HepG2 (cell line): ENCODE results near the gene DHRS9. TPM values are rescaled to one million over a fixed set of nuclear protein-coding genes. Genes with fewer than 3 reads are reported as not detected.

Experiments
- ATAC-seq: fragments of 200-7000 bp; cut with Tn5 transposase; 3 replicates; pipeline ENCODE4 v1.9.1; 2020; ENCODE audit warnings: mild to moderate bottlenecking, moderate library complexity
- BruUV-seq: library from RNA; stranded (reverse); fragments of 400-500 nt; replicated peaks from 2 replicates; lab custom pipeline; 2021; lab: Mats Ljungman, UMichigan
- CTCF ChIA-PET: fragments of 300-600 bp; formaldehyde crosslinking; extraction: SDS; loops from one replicate; lab custom pipeline; 2021; ENCODE audit warnings: low total read pairs, inconsistent platforms, low intra/inter-chr PET ratio; lab: Yijun Ruan, JAX
- POLR2A ChIA-PET: fragments of 350-600 bp; sonication (Branson Sonifier 250); formaldehyde crosslinking; loops from one replicate; lab custom pipeline; 2020; ENCODE audit warnings: antibody characterized with exemption, inconsistent platforms; lab: Yijun Ruan, JAX
- DNase-seq: peaks from one replicate; pipeline ENCODE4 v3.0.0-alpha.2; 2015; ENCODE audit warnings: low spot score
- FAIRE-seq: peaks from 3 replicates; lab custom pipeline; 2011; peaks lifted over from hg19 to GRCh38; lab: Jason Lieb, UNC
- H2AFZ ChIP-seq: one replicate; pipeline ENCODE4 v1.6.1; 2011; ENCODE audit warnings: low read length, inconsistent platforms
- H3K27ac ChIP-seq: fragments of 300-600 bp; 3 replicates; pipeline ENCODE4 v1.8.0; 2011; ENCODE audit warnings: mixed run types, mild to moderate bottlenecking, mixed read lengths, low read length, inconsistent platforms; ENCODE audit not compliant: insufficient read depth; ENCODE audit errors: extremely low read length
- H3K27me3 ChIP-seq, 2 experiments: fragments of 200-600 bp in 1 of 2; 2 replicates in 1 of 2; 3 replicates in 1 of 2; pipeline versions ENCODE4 v1.6.0 to v1.8.0; 2011; ENCODE audit warnings: low read length in 2 of 2, mild to moderate bottlenecking in 2 of 2, moderate library complexity in 2 of 2, inconsistent platforms in 1 of 2; ENCODE audit not compliant: insufficient read depth in 2 of 2, control insufficient read depth in 1 of 2
- H3K36me3 ChIP-seq, 2 experiments: fragments of 200-600 bp in 1 of 2; replicated peaks in 1 of 2; 2 replicates in 1 of 2; 3 replicates in 1 of 2; pipeline versions ENCODE4 v1.5.1 to v1.8.0; 2011; ENCODE audit warnings: low read length in 2 of 2, inconsistent platforms in 1 of 2; ENCODE audit not compliant: insufficient read depth in 2 of 2, control insufficient read depth in 1 of 2
- H3K4me1 ChIP-seq: 2 replicates; pipeline ENCODE4 v1.5.1; 2012; ENCODE audit warnings: low read length, inconsistent platforms; ENCODE audit not compliant: insufficient read depth
- H3K4me2 ChIP-seq: 2 replicates; pipeline ENCODE4 v1.6.0; 2011; ENCODE audit warnings: low read depth, low read length, inconsistent platforms
- H3K4me3 ChIP-seq, 3 experiments: fragments of 200-600 bp in 1 of 3; sonication (generic), shearing (Covaris generic) in 1 of 3; replicated peaks in 1 of 3; 2 replicates each; pipeline ENCODE4 v1.5.1; 2011 to 2016; ENCODE audit warnings: low read length in 3 of 3, inconsistent platforms in 2 of 3, low read depth in 2 of 3, mild to moderate bottlenecking in 2 of 3, control low read depth in 1 of 3, mixed read lengths in 1 of 3; ENCODE audit not compliant: insufficient read depth in 1 of 3
- H3K79me2 ChIP-seq: one replicate; pipeline ENCODE4 v1.6.1; 2011; ENCODE audit warnings: low read length, inconsistent platforms; ENCODE audit not compliant: insufficient read depth
- H3K9ac ChIP-seq: 2 replicates; pipeline ENCODE4 v1.6.0; 2011; ENCODE audit warnings: mild to moderate bottlenecking, low read depth, low read length, inconsistent platforms; ENCODE audit not compliant: insufficient read depth
- H3K9me3 ChIP-seq: 2 replicates; pipeline ENCODE4 v1.5.1; 2012; ENCODE audit warnings: mild to moderate bottlenecking, low read length
- H4K20me1 ChIP-seq: 2 replicates; pipeline ENCODE4 v1.6.0; 2011; ENCODE audit warnings: inconsistent platforms, mild to moderate bottlenecking, low read length, moderate library complexity; ENCODE audit not compliant: insufficient read depth
- HDAC6 ChIP-seq: fragments of 200-600 bp; sonication (generic); IDR thresholded peaks from 2 replicates; pipeline ENCODE4 v1.7.0; 2017; ENCODE audit warnings: mild to moderate bottlenecking, antibody characterized with exemption, low read length, low read depth
- MATR3 ChIP-seq: sonication (generic); formaldehyde crosslinking; IDR thresholded peaks from 2 replicates; pipeline ENCODE4 v1.4.0; 2020; ENCODE audit warnings: missing genetic modification reagents
- NFE2L2 ChIP-seq: fragments of 150-350 bp; IDR thresholded peaks from 2 replicates; pipeline ENCODE4 v1.6.1; 2014; ENCODE audit warnings: low read length
- ZC3H4 ChIP-seq: sonication (generic); formaldehyde crosslinking; IDR thresholded peaks from 2 replicates; pipeline ENCODE4 v1.4.0; 2020; ENCODE audit warnings: missing genetic modification reagents, borderline replicate concordance
- ZFP36L1 ChIP-seq: sonication (generic); formaldehyde crosslinking; IDR thresholded peaks from 2 replicates; pipeline ENCODE4 v1.8.0; 2022; ENCODE audit warnings: mild to moderate bottlenecking, missing genetic modification reagents, moderate library complexity
- ZNF251 ChIP-seq: sonication (generic); formaldehyde crosslinking; IDR thresholded peaks from 2 replicates; pipeline ENCODE4 v1.9.0; 2021; ENCODE audit warnings: mild to moderate bottlenecking, missing genetic modification reagents
- ZZZ3 ChIP-seq: sonication (generic); formaldehyde crosslinking; IDR thresholded peaks from 2 replicates; pipeline ENCODE4 v1.4.0; 2020; ENCODE audit warnings: missing genetic modification reagents, mild to moderate bottlenecking, borderline replicate concordance
- WGBS: methylation state at CpG from one replicate; pipeline ENCODE4 v1.1.6; 2017; ENCODE audit warnings: low lambda C conversion rate; 5-methylcytosine and 5-hydroxymethylcytosine counted together
- in situ Hi-C: cut with HindIII; loops from 2 replicates; pipeline ENCODE4 v1.10.0; 2017; ENCODE audit warnings: low pct_unique_long_range_greater_than_20kb; ENCODE audit not compliant: extremely low pct_ligation_motif_present
- intact Hi-C: fragments of 100-400 bp; cut with micrococcal nuclease; formaldehyde crosslinking; loops from one replicate; pipeline ENCODE4 v1.10.0; 2022; ENCODE audit not compliant: unreplicated experiment
- polyA plus RNA-seq, 8 experiments: library from polyadenylated mRNA; depleted of rRNA in 3 of 8; stranded (reverse) in 7 of 8; unstranded in 1 of 8; fragments of >200 nt; fragmentation: Illumina TruSeq in 4 of 8; extraction: Trizol in 4 of 8; gene quantifications; 2 replicates each; pipeline versions ENCODE4 v1.2.1 to v1.2.3, GENCODE V29; 2011 to 2016; ENCODE audit warnings: low read depth in 4 of 8, missing spikeins in 1 of 8, mixed read lengths in 1 of 8; ENCODE audit not compliant: insufficient read depth in 1 of 8
- total RNA-seq, 5 experiments: library from RNA; depleted of rRNA; stranded (reverse); fragments of >200 nt; fragmentation: Illumina TruSeq; extraction: Trizol; gene quantifications; 2 replicates each; pipeline ENCODE4 v1.2.3, GENCODE V29; 2016; ENCODE audit warnings: low read depth in 1 of 5
- TF ChIP-seq, protein P1 (sequence below): IDR thresholded peaks from 2 replicates; pipeline ENCODE4 v1.6.1; 2016; ENCODE audit warnings: low read depth
- TF ChIP-seq, protein P2 (sequence below): IDR thresholded peaks from 2 replicates; pipeline ENCODE4 v1.6.1; 2016
- TF ChIP-seq, protein P3 (sequence below): sonication (generic); formaldehyde crosslinking; IDR thresholded peaks from 2 replicates; pipeline ENCODE4 v1.8.1; 2023; ENCODE audit warnings: mild to moderate bottlenecking, inconsistent platforms, moderate library complexity, missing genetic modification reagents, borderline replicate concordance
- TF ChIP-seq, protein P4 (sequence below): sonication (generic); formaldehyde crosslinking; IDR thresholded peaks from 2 replicates; pipeline ENCODE4 v1.4.0; 2020; ENCODE audit warnings: mild to moderate bottlenecking, missing genetic modification reagents

The DHRS9 gene
- total and polyA plus RNA-seq, 2 of the 13 experiments (the other 11 are each of a cell fraction or from before 2014, with no cell fraction given): not detected

DNA sequence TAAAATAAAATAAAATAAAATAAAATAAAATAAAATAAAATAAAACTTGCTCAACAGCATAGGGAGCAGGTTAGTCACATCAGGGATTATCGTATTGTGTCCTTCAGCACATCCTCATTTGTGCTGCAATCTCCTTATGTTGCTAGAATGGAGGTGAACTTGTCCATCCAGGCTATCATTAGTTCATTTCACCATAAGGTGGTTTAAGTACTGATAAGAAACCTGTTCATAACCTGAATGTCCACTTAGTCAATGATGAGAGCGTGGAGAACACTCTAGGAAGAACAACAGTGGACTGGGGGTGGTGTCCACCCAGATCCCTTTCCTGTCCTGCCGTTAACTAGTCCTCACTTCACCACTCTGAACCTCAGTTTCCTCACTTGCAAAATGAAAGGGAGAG, 21.9 kb downstream of the DHRS9 start:
- WGBS: 4% methylated on average over 3 of the region's 3 CpGs
- BruUV-seq: no TSS peak
- Histone ChIP-seq H4K20me1 (no peaks in the 10 kb centered on the region), H3K4me2 (no peak overlapping the region), H3K79me2 (no peaks in the 10 kb centered on the region), H3K4me1 (no peaks in the 10 kb centered on the region), H3K4me3 (no peak overlapping the region), H3K36me3 (no peaks in the 10 kb centered on the region), H3K9ac (no peak overlapping the region), H3K9me3 (no peaks in the 10 kb centered on the region), H3K27me3 (0 out of 5 replicates have a peak, but pooled peaks cover 0 to 6% of the 10 kb centered on the region in 2 experiments), H2AFZ (no peak overlapping the region)
- intact Hi-C loops (no loop called here), in situ Hi-C loops (no loop called here)
- ATAC-seq: no peak
- no peak for DNase-seq
- no peak for FAIRE-seq
- ChIA-PET CTCF (no interaction called here), POLR2A (no interaction called here)
- TF ChIP-seq, protein P1, sequence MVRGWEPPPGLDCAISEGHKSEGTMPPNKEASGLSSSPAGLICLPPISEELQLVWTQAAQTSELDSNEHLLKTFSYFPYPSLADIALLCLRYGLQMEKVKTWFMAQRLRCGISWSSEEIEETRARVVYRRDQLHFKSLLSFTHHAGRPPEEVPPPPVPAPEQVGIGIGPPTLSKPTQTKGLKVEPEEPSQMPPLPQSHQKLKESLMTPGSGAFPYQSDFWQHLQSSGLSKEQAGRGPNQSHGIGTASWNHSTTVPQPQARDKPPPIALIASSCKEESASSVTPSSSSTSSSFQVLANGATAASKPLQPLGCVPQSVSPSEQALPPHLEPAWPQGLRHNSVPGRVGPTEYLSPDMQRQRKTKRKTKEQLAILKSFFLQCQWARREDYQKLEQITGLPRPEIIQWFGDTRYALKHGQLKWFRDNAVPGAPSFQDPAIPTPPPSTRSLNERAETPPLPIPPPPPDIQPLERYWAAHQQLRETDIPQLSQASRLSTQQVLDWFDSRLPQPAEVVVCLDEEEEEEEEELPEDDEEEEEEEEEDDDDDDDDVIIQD (CRISPR knock-in tag): no peak
- no peak for TF ChIP-seq HDAC6
- TF ChIP-seq, protein P2, sequence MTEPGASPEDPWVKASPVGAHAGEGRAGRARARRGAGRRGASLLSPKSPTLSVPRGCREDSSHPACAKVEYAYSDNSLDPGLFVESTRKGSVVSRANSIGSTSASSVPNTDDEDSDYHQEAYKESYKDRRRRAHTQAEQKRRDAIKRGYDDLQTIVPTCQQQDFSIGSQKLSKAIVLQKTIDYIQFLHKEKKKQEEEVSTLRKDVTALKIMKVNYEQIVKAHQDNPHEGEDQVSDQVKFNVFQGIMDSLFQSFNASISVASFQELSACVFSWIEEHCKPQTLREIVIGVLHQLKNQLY (CRISPR knock-in tag): no peak
- no peak for TF ChIP-seq MATR3
- TF ChIP-seq NFE2L2: no peak
- TF ChIP-seq, protein P3, sequence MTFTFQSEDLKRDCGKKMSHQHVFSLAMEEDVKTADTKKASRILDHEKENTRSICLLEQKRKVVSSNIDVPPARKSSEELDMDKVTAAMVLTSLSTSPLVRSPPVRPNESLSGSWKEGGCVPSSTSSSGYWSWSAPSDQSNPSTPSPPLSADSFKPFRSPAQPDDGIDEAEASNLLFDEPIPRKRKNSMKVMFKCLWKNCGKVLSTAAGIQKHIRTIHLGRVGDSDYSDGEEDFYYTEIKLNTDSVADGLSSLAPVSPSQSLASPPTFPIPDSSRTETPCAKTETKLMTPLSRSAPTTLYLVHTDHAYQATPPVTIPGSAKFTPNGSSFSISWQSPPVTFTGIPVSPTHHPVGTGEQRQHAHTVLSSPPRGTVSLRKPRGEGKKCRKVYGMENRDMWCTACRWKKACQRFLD (CRISPR knock-in tag): no peak
- TF ChIP-seq ZNF251 (CRISPR knock-in tag): no peak
- TF ChIP-seq, protein P4, sequence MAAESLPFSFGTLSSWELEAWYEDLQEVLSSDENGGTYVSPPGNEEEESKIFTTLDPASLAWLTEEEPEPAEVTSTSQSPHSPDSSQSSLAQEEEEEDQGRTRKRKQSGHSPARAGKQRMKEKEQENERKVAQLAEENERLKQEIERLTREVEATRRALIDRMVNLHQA (CRISPR knock-in tag): no peak
- TF ChIP-seq ZFP36L1 (CRISPR knock-in tag): no peak
- TF ChIP-seq ZC3H4 (CRISPR knock-in tag): no peak
- TF ChIP-seq ZZZ3: no peak
- TF ChIP-seq, all 625 proteins: peak for 0
- no peak overlapping the region for H3K27ac ChIP-seq
